WTC11 (cell line): ENCODE data around the gene DNAH9.

Experiments
- ATF1 ChIP-seq: sonication (generic); formaldehyde crosslinking; IDR thresholded peaks from 2 replicates; pipeline ENCODE4 v1.8.1; 2023; ENCODE audit warnings: mild to moderate bottlenecking, moderate library complexity, missing genetic modification reagents
- E2F5 ChIP-seq: sonication (generic); formaldehyde crosslinking; IDR thresholded peaks from 2 replicates; pipeline ENCODE4 v1.8.1; 2022; ENCODE audit warnings: mild to moderate bottlenecking, moderate library complexity, missing genetic modification reagents
- ESRRA ChIP-seq: sonication (generic); formaldehyde crosslinking; IDR thresholded peaks from 2 replicates; pipeline ENCODE4 v1.8.1; 2022; ENCODE audit warnings: mild to moderate bottlenecking, missing genetic modification reagents, borderline replicate concordance
- ETV6 ChIP-seq: sonication (generic); formaldehyde crosslinking; IDR thresholded peaks from 2 replicates; pipeline ENCODE4 v1.8.1; 2022; ENCODE audit warnings: mild to moderate bottlenecking, missing genetic modification reagents
- FOXK1 ChIP-seq: sonication (generic); formaldehyde crosslinking; IDR thresholded peaks from 2 replicates; pipeline ENCODE4 v1.8.0; 2022; ENCODE audit warnings: mild to moderate bottlenecking, moderate library complexity, missing genetic modification reagents
- SMAD3 ChIP-seq: sonication (generic); formaldehyde crosslinking; IDR thresholded peaks from 2 replicates; pipeline ENCODE4 v1.8.0; 2022; ENCODE audit warnings: missing genetic modification reagents, mild to moderate bottlenecking, borderline replicate concordance
- TEAD4 ChIP-seq: sonication (generic); formaldehyde crosslinking; IDR thresholded peaks from 2 replicates; pipeline ENCODE4 v1.8.0; 2022; ENCODE audit warnings: mild to moderate bottlenecking, missing genetic modification reagents
- ZNF121 ChIP-seq: sonication (generic); formaldehyde crosslinking; IDR thresholded peaks from 2 replicates; pipeline ENCODE4 v1.8.0; 2023; ENCODE audit warnings: missing genetic modification reagents
- ZNF263 ChIP-seq: sonication (generic); formaldehyde crosslinking; IDR thresholded peaks from 2 replicates; pipeline ENCODE4 v1.8.1; 2022; ENCODE audit warnings: low read depth, mild to moderate bottlenecking, moderate library complexity, missing genetic modification reagents
- TF ChIP-seq, protein P1 (sequence below): fragments of 200-600 bp; IDR thresholded peaks from 2 replicates; pipeline ENCODE4 v1.8.0; 2022; ENCODE audit warnings: antibody characterized with exemption

DNA sequence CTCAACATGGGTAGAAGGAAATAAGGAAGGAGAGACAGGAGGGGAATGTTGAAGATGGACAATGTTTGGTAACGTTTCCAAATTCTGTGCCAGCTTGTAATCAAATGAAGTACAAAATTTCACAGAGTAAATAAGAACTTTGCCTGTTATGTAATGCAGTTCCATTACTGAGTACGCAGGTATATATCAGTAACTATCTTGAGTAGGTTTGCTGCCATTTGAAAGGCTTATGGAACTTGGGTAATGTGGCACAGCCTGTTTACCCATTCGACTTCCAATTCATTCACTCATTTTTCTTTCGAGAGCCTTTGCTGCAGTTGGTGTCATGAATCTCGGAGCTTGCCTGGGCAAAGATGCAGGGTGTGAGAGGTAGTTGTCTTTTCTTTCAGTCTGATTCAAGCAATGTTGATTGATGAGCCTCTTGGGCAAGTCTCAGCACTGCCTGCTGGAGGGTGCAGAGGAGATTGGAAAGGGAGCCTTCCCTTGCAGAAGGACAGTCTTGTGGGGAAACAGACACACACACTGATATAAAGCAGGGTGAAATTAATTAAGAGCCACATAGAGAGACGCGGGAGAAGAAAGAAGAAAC lies 345.6 kb downstream of the DNAH9 start:
- TF ChIP-seq, protein P1, sequence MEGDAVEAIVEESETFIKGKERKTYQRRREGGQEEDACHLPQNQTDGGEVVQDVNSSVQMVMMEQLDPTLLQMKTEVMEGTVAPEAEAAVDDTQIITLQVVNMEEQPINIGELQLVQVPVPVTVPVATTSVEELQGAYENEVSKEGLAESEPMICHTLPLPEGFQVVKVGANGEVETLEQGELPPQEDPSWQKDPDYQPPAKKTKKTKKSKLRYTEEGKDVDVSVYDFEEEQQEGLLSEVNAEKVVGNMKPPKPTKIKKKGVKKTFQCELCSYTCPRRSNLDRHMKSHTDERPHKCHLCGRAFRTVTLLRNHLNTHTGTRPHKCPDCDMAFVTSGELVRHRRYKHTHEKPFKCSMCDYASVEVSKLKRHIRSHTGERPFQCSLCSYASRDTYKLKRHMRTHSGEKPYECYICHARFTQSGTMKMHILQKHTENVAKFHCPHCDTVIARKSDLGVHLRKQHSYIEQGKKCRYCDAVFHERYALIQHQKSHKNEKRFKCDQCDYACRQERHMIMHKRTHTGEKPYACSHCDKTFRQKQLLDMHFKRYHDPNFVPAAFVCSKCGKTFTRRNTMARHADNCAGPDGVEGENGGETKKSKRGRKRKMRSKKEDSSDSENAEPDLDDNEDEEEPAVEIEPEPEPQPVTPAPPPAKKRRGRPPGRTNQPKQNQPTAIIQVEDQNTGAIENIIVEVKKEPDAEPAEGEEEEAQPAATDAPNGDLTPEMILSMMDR = no peak
- TF ChIP-seq ZNF263 (CRISPR knock-in tag) (no peak), ETV6 (CRISPR knock-in tag) (no peak), E2F5 (no peak), FOXK1 (no peak), TEAD4 (CRISPR knock-in tag) (no peak), ZNF121 (no peak), ATF1 (CRISPR knock-in tag) (no peak), SMAD3 (CRISPR knock-in tag) (no peak), ESRRA (no peak)
